ENCODE measurements around the gene CLEC14A. TPM values are rescaled to one million over a fixed set of nuclear protein-coding genes. Genes with fewer than 3 reads are reported as not detected.

Gene CLEC14A
- total and polyA plus RNA-seq, 9 donors: 19.5 to 29.9 (median 27.3) TPM

DNA sequence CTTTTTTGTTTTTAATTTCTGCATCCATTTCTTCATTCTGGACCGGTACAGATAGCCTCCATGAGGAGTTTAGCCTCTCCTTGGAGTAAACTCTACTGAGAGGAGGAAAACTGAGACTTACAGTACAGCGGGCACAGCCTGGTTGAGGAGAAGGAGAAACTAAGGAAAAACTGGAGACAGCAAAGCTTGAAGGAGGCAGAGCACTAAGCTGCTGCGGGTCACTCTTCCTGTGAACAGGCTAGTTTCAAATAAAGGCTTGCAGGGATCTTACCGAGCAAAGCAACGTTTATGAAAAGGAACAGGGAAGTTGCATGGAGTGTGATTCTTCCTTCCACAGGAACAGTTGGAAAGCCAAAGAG, 48.5 kb downstream of the CLEC14A start:
- Histone ChIP-seq H3K36me3 (ENCODE audit: control insufficient read depth, insufficient read depth, low read length) (no peaks in the 10 kb centered on the region), H3K9me3 (replicated peaks; ENCODE audit: control insufficient read depth, low read depth, low read length) (no peaks in the 10 kb centered on the region), H3K4me1 (ENCODE audit: control insufficient read depth, insufficient read depth, low read length) (peaks cover 31% of the 10 kb centered on the region), H3K27me3 (ENCODE audit: control insufficient read depth, insufficient read depth, low read length) (peaks cover 51% of the 10 kb centered on the region), H3K27ac (ENCODE audit: low read length) (no peak overlapping the region), H3K4me3 (ENCODE audit: low read length) (no peak overlapping the region)
- DNase-seq: no peak
- WGBS (ENCODE audit: insufficient coverage): 31% methylated on average over 3 of the region's 5 CpGs

GRCh38 chr14:38206689-38207376, 49.1 kb downstream of the CLEC14A start:
- no peak for DNase-seq
- Histone ChIP-seq H3K27me3 (ENCODE audit: control insufficient read depth, insufficient read depth, low read length) (peaks cover 46% of the 10 kb centered on the region), H3K4me3 (ENCODE audit: low read length) (no peak overlapping the region), H3K4me1 (ENCODE audit: control insufficient read depth, insufficient read depth, low read length) (peaks cover 31% of the 10 kb centered on the region), H3K9me3 (replicated peaks; ENCODE audit: control insufficient read depth, low read depth, low read length) (no peaks in the 10 kb centered on the region), H3K27ac (ENCODE audit: low read length) (no peak overlapping the region), H3K36me3 (ENCODE audit: control insufficient read depth, insufficient read depth, low read length) (no peaks in the 10 kb centered on the region)
- WGBS (ENCODE audit: insufficient coverage): no CpG with 5 or more reads among the region's 2 CpGs

DNA sequence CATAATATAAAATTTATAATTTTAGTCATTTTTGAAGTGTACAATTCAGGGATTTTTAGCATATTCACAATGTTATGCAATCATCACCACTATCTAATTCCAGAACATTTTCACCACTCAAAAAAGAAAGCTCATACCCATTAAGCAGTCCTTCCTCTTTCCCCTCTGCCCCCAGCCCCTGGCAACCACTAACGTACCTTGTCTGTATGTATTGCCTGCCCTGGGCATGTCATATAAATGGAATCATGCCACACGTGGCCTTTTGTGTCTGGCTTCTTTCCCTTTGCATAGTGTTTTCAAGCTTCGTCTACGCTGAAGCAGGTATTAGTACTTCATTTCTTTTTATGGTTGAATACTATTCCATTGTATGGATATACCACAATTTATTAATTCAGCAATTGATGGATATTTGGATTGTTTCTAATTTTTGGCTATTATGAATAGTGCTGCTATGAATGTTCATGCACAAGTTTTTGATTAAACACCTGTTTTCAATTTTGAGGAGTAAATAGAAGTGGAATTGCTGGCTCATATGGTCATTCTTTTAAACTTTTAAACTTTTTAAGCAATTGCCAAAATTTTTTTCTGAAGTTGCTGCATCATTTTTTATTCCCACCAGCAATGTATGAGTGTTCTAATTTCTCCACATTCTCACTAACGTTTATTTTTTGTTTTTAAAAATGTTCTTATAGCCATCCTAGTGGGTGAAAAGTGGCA, 49.8 kb downstream of the CLEC14A start:
- 100% methylated on average over 1 of the region's 5 CpGs for WGBS (ENCODE audit: insufficient coverage)
- no peaks in the 10 kb centered on the region for H3K9me3 ChIP-seq (replicated peaks; ENCODE audit: control insufficient read depth, low read depth, low read length)

GRCh38 chr14:38205119-38205813, 50.6 kb downstream of the CLEC14A start:
- no peak overlapping the region for H3K27ac ChIP-seq (ENCODE audit: low read length)
- DNase-seq: no peak
- peaks cover 24% of the 10 kb centered on the region for H3K4me1 ChIP-seq (ENCODE audit: control insufficient read depth, insufficient read depth, low read length)
- peaks cover 31% of the 10 kb centered on the region for H3K27me3 ChIP-seq (ENCODE audit: control insufficient read depth, insufficient read depth, low read length)
- H3K36me3 ChIP-seq (ENCODE audit: control insufficient read depth, insufficient read depth, low read length): no peaks in the 10 kb centered on the region
- no CpG with 5 or more reads among the region's 5 CpGs for WGBS (ENCODE audit: insufficient coverage)
- H3K9me3 ChIP-seq (replicated peaks; ENCODE audit: control insufficient read depth, low read depth, low read length): no peaks in the 10 kb centered on the region
- no peak overlapping the region for H3K4me3 ChIP-seq (ENCODE audit: low read length)

More for the DNA sequence above, 49.8 kb downstream of the CLEC14A start:
- Histone ChIP-seq H3K27ac (ENCODE audit: low read length) (no peak overlapping the region), H3K4me1 (ENCODE audit: control insufficient read depth, insufficient read depth, low read length) (peaks cover 27% of the 10 kb centered on the region), H3K27me3 (ENCODE audit: control insufficient read depth, insufficient read depth, low read length) (peaks cover 39% of the 10 kb centered on the region), H3K4me3 (ENCODE audit: low read length) (no peak overlapping the region), H3K36me3 (ENCODE audit: control insufficient read depth, insufficient read depth, low read length) (no peaks in the 10 kb centered on the region)
- no peak for DNase-seq

GRCh38 chr14:38204719-38205115, 51.2 kb downstream of the CLEC14A start:
- Histone ChIP-seq H3K36me3 (ENCODE audit: control insufficient read depth, insufficient read depth, low read length) (no peaks in the 10 kb centered on the region), H3K4me1 (ENCODE audit: control insufficient read depth, insufficient read depth, low read length) (peaks cover 19% of the 10 kb centered on the region), H3K27ac (ENCODE audit: low read length) (no peak overlapping the region), H3K4me3 (ENCODE audit: low read length) (no peak overlapping the region), H3K9me3 (replicated peaks; ENCODE audit: control insufficient read depth, low read depth, low read length) (no peaks in the 10 kb centered on the region), H3K27me3 (ENCODE audit: control insufficient read depth, insufficient read depth, low read length) (peaks cover 25% of the 10 kb centered on the region)
- no peak for DNase-seq

Other genes with a start within 250 kb of the CLEC14A start
- gene SSTR1, start 48.2 kb downstream of the CLEC14A start, total RNA-seq: under 0.01 TPM
- under 1 TPM; 0.11 to 0.94 (median 0.29) TPM for gene SSTR1, start 48.2 kb downstream of the CLEC14A start, polyA plus RNA-seq (ENCODE audit: insufficient read depth in 1 of 8, insufficient read length in 8 of 8, low replicate concordance in 1 of 8)

Data from muscle of leg (tissue), 11 donors.